GM18502 (cell line): Measurements from ENCODE around the gene LHB.
"Not testable (repeated sequence)": the region's sequence is repeated elsewhere in the genome, so short reads cannot be mapped to it uniquely, and the experiment has no call there.

Experiments
- ATAC-seq: cut with Tn5 transposase; IDR thresholded peaks from one replicate; pipeline ENCODE4 v1.9.1; 2021; ENCODE audit warnings: mild to moderate bottlenecking; ENCODE audit not compliant: unreplicated experiment, poor library complexity

LHB gene

DNA sequence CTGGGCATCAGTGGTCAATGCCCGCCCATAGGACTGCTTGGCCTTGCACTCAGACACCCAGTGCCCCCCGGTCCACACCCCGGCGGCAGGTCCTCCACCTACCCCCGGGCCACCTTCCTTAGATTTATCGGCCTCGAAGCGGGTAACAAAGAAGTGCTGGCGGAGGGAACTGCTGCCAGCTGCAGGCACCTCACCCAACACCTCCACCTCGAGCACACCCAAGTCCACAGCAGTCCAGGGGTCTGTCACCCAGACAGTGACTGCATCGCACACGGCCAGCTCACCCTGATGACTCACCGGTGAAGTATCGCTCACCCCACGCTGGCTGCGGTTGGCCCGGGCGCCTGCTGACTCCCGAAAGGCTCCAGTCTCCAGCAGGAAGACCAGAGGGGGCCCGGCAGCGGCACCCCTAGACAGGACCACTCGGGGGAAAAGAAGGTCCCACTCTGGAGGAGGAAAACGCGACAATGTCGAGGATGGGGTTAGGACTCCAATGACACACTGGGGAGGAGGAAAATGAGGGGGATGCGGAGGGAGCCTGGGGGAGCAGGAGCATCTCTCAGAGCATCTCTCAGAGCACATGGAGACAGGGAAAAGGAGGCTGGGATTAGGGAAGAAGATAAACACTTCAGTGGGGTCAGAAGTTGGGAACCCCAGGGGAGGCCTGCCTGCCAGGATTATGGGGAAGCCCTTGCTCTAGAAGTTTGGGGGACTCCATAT lies 21.8 kb upstream of the LHB start:
- ATAC-seq, result not testable (repeated sequence)

DNA sequence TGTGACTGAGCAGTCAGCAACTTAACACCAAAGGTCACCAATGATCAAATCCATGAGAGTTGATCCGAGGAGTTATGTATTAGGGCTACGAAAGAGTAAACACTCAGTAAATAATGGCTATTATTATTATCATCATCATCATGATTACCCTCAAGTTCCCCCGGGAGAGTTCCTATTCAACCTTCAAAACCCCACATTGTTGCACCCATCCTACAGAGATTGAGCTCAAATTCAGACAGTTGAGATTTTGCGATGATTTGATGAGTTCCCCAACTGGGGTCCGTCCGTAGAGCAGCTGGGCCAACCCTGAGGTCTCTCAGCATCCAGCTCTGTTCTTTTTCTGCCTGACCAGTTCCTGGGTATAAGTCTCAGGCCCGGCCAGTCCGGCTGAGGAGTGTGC lies 21.2 kb upstream of the LHB start:
- not testable (repeated sequence) for ATAC-seq

- ATAC-seq, result not testable (repeated sequence)
Observed at GRCh38 chr19:49036815-49037214, 19.9 kb upstream of the LHB start, which contains the start of gene CGB1. Gene CGB1 (minus strand): TSS chr19:49036895. CDS start chr19:49036711, 184 bp downstream.

- ATAC-seq, result not testable (repeated sequence)
Observed at GRCh38 chr19:49031642-49032301, 14.9 kb upstream of the LHB start, which contains the start of gene CGB2. Gene CGB2 (plus strand): TSS chr19:49031890. CDS start chr19:49032096, 206 bp downstream.

GRCh38 chr19:49030323-49030722 lies 13.4 kb upstream of the LHB start:
- not testable (repeated sequence) for ATAC-seq

DNA sequence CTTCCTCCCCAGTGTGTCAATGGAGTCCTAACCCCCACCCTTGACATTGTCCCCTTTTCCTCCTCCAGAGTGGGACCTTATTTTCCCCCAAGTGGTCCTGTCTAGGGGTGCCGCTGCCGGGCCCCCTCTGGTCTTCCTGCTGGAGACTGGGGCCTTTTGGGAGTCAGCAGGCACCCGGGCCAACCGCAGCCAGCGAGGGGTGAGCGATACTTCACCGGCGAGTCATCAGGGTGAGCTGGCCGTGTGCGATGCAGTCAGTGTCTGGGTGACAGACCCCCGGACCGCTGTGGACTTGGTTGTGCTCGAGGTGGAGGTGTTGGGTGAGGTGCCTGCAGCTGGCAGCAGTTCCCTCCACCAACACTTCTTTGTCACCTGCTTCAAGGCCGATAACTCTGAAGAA lies 12.9 kb upstream of the LHB start:
- ATAC-seq, result not testable (repeated sequence)

DNA sequence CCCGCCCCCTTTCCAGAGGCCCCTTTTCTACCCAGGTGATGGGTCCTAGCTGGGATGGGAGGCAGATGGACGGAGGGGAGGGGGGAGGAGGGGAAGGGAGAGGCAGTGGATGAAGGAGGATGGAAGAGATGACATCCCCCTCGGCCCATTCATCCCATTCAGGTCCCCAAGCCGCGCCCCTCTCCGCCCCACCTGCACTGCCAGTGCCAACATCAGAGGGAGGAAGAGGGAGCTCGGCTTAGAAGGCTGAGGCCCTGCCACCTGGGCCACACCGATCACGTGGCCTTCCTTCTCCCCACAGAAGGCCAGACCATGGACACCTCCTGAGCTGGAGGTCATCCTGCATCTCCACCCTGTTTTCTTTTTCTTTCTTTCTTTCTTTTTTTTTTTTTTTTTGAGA lies 11.8 kb upstream of the LHB start:
- ATAC-seq, result not testable (repeated sequence)

GRCh38 chr19:49025599-49025998 lies 8.7 kb upstream of the LHB start:
- not testable (repeated sequence) for ATAC-seq

GRCh38 chr19:49025088-49025487 lies 8.2 kb upstream of the LHB start:
- ATAC-seq, result not testable (repeated sequence)

DNA sequence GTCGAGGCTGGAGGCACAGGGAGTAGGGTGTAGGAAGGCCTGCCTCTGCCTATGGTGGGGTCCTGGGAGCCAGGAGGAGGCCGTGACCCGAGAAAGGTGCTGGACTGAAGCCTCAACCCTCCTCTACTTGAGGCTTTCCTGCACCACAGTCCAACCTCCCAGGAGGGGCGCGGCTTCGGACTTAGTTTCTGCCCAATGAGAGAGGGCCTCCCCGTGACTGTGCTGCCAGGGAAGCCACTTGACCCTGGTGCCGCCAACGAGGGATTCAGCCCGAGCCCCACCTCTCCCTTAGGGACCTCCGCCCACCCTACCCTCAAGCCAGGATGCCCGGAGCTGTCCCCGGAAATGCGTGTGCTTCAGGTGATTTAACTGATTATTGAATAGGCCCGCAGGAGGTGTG lies 7.3 kb upstream of the LHB start, which contains the start of gene CGB3:
Gene CGB3 (minus strand): TSS at position 101 of the 400 bp plus-strand sequence. CDS start 362 bp downstream, outside the sequence.
- ATAC-seq, result not testable (repeated sequence)

- ATAC-seq, result no peak
Observed at GRCh38 chr19:49022116-49022515, 5.2 kb upstream of the LHB start.

- ATAC-seq, result no peak
Observed at GRCh38 chr19:49020931-49021895, 4.3 kb upstream of the LHB start.

GRCh38 chr19:49020342-49020741 lies 3.5 kb upstream of the LHB start:
- ATAC-seq, result no peak

GRCh38 chr19:49019242-49019932 lies 2.5 kb upstream of the LHB start:
- no peak for ATAC-seq

- ATAC-seq, result not testable (repeated sequence)
Observed at GRCh38 chr19:49018388-49019241, 1.7 kb upstream of the LHB start.

DNA sequence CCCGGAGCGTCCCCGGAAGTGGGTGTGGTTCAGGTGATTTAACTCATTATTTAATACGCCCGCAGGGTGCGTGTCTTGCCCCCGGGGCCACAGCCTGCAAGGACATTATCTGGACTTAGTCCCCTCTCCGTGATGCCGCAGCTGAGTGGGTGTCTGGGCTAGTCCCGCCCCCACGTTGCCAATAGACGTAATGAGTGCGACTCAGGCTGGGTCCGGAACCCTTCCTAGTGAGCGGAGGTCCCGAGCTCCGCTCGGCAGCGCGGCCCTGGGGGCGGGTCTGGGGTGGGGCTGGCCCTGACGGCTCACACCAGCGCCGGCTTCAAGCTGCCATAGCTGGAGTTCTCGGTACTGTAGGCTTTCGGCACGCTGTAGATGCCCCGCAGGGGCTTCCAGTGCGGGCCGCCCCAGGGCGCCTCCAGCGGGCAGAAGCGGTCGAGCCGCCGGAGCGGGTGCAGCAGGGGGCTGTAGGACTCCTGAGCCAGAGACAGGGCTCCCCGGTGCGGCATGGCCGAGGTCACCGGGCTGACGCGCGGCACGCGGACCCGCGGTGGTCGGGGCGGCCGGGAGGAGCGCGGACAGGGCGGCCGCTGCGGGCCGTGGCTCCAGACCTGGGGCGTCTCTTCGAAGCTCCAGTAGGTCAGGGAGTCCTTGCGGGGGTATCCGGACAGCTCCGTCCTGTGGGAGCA lies 918 bp upstream of the LHB start:
- ATAC-seq, result no peak

GRCh38 chr19:49016067-49016839 lies 638 bp downstream of the LHB start:
- ATAC-seq, result no peak

DNA sequence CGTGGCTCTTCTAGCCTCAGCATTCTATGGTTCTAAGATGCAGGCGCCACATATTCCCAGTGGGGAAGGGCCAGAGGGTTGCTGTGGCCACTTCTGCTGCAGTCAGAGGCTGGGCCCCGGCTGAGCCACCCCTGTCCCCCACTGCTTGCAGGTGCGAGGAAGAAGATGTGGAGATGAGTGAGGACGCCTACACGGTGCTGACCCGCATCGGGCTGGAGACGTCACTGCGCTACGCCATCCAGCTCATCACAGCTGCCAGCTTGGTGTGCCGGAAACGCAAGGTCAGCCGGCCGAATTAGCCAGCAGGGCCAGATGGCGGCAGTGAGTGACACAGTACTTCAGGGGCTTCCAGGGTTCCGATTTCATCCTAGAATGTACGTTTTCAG lies 2.0 kb downstream of the LHB start:
- no peak for ATAC-seq
